ENCODE results near the gene RASGRP4.

The RASGRP4 gene

DNA sequence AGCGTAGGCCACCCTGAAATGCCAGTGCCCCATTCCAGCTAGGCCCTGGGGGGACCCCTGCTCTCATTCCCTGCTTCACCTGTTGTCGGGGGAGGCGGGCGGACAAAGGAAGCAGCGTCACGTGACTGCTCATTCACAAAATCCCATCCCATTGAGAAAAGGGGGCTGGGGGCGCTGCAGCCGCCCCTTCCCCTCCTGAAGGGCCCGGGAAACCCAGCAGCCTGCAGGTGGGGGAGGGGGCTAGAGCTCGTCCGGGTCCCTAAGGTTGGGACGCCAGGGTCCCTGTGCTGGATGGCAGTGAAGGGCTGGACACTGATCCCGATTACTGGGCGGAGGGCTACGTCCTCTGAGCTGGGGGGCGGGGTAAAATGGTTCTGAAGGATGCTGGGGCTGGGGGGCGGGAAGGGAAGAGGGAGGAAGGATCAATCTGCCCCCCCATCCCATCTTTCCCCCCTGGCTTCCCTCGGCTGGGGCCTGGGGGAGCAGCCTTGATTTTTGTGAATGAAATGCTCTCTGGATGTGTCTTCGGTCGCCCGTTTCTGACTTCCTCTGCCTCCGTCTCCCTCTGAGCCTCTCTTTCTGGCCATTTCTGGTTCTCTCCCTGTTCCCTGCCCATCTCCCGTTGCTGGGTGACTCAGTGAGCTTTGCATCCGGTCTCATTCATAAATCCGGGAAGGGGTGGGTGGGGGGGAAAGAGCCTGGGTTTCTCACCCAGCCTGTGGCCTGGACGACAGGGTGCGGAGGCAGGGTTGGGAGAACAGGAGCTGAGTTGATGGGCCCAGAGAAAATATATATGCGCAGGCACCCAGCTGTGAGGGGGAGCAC, 36.7 kb downstream of the RASGRP4 start:
- no peak for DNase-seq (ENCODE audit: low read depth in 2 of 2)

DNA sequence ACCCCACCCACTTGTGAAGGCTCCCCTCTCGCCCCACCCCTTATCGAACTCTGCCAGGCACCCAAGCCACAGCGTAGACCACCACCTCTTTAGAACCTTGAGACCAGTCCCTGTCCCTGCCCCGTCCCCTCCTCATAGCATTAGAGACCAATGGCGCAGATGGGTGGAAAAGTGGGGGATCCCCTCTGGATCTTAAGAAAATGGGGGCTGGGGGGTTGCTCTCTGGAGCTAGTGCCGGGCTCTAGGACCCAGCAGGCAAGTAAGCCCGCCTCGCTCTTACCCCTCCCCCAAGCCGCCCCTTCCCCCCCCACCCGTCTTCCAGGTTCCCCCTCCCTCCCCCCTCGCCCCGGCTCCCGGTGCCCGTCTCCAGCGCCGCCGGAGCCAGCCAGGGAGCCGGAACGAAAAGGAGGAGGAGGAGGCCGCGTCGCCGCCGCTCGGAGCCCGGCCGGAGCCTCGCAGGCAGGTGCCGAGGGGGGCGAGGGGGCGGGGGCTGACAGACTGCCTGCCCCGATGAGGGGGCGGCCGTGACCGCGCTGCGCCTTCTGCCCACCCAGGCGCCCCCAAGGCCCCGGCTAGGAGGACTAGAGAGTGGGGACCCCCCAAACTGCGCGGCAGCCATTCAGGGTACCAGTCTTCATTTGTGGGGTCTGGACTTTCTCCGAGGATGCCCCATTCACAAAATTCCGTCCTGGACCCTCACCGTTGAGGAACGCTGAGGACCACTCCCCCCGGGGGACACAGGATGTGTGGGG, 37.5 kb downstream of the RASGRP4 start, which contains the start of gene SPRED3:
Gene SPRED3 (plus strand): TSS at position 349 of the 752 bp plus-strand sequence. CDS start 1,606 bp downstream, outside the sequence.
- no peak for DNase-seq (ENCODE audit: low read depth in 2 of 2)

DNA sequence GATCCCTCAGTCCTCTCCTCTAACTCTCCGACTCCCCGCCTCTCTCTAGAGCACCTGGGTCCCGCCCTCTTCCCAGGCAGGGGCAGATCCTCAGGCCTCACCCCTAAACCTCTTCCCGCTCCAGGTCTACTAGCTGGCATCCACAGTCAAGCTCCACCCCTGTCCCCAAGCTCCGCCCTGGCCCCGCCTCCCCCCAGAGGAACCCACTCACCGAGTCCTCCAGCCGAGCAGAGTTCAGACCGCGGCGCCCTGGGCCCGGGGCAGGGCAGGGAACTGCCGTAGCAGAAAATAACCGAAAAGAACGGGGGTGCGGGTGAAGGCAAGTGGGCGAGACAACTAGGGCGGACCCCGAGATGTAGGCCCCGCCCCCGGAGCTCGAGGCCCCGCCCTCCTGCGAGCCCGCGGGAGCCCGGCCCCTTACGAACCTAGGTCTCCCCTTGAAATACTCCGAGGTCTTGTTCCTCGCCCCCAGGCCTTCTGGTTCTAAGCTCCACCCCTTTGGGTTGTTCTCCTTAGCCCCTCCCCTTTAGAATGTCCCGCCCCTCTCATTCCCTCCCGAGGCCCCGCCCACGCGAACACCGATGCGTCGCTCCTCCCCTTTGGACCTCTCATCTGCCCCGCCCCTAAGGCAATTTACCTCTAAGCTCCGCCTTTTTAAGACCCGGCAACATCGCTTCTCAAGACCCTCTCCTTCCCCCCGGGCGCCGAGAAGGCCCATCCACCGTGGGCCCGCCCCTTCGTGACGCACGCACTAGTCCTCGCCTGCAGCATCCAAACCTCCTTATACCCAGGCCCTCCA, 38.3 kb downstream of the RASGRP4 start, which contains the start of gene GGN:
Gene GGN (minus strand): TSS at position 485 of the 799 bp plus-strand sequence. CDS start 773 bp downstream, outside the sequence.
- DNase-seq (ENCODE audit: low read depth in 2 of 2) = peak; percentile 71 to 73

DNA sequence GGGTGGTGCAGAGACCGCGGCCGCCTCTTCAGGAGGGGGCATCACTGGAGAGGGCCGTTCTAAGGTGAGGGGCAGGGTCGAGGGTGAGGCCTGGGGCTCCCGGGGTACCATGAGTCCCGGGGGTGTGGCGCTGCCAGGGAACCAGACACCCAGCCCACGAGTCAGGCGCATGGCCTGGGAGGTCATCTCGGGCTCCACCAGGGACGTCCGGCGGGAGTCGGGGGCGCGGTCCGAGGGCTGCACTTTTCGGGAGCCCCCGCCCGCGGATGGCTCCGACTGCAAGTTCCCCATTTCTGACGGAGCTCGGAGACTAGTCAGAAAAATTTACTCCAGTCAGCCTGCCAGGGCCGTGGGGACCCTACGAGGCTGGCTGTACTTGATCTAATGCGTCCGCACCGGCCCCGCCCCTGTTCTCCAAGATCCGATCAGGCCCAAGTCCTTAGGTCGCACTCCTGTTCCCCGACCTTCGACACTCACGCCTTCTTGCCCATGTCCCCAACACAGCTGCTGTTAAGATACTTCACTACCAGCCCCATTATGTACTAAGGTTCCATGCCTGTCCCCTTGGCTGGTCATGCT, 39.0 kb downstream of the RASGRP4 start:
- DNase-seq (ENCODE audit: low read depth in 2 of 2) = no peak

DNA sequence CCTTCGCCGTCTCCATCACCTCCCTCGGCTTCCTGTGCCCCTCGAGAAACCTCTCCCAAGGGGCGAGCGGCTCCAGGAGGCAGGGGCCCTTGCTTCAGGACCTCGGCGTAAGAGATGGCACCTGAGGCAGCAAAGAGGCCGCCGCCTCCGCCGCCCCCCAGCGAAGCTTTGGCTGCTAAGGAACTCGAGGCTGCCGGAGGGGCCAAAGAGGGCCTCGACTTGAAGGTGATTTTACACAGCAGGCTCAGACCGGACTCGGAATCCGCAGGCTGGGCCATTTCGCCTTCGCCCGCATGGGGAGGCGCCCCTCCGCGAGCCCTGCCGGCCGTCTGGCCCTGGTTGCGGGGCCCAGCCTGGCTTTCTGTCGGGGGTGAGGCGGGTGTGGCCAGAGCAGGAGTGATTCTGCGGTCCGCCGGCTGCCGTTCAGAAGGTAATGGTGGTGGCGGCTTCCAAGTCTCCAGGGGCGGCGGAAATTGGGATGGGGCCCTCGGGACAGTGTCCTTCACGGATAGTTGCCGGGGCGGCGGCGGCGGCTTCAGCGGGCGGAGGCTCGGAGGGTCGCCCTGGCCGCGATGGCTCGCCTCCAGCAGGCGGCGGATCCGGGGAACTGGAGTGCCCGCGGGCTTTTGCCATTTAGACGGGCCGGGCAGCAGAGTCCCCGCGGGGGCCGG, 39.6 kb downstream of the RASGRP4 start:
- no peak for DNase-seq (ENCODE audit: low read depth in 2 of 2)

DNA sequence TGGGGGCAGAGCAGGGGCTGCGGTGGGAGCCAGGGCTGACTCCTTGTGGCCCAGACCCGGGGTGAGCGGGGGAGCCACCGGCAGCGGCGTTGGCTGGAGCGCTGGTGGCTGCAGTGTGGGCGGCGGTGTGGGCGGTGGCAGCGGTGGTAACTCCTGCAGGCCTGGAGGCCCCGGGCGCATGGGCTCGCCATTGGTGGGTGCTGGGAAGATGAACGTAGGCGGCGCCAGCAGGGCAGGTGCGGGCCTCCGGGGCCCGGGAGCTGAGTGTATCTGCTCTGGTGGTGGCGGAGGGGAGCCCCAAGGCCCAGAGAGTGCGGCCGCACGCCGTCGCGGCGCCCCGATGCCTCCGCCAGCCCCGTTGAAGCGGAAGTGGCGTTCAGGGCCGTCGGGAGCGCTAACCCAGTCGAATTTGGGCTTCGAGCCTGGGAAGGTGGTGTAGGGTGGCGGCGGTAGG, 40.2 kb downstream of the RASGRP4 start:
- DNase-seq (ENCODE audit: low read depth in 2 of 2) = no peak

DNA sequence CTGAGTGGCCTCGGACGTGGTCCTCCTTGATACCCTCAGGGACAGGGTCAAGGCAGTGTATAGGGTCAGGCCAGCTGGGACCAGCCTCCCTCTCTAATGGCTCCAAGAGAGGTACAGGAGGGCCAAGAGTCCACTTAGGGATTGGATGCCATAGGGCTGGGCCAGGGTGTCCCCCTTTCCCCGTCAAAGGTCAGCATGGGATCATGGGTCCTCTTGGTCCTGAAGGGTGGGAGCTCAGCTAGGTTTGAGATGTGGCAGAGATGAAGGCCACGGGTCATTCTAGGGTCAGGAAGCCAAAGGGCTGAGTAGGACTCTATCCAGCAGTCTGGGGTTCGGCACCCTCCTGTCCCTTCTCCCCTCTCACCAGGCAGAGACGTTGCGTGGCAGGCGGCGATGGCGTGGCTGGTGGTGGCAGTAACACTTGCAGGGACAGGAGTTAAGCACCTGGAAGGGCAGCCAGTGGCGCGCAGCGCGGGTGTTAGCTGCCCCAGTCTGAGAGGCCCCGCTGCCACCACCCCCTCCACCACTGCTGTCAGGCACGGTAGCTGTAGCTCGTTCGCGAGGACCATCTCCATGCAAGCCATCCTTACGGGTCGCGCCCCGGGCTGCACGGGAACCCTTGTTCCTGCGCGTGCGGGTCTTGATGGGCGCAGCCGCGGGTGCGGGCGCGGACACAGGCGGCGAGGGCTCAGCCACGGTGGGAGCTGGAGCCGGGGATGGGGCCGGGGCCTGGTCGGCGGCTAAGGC, 40.8 kb downstream of the RASGRP4 start:
- DNase-seq (ENCODE audit: low read depth in 2 of 2) = no peak

DNA sequence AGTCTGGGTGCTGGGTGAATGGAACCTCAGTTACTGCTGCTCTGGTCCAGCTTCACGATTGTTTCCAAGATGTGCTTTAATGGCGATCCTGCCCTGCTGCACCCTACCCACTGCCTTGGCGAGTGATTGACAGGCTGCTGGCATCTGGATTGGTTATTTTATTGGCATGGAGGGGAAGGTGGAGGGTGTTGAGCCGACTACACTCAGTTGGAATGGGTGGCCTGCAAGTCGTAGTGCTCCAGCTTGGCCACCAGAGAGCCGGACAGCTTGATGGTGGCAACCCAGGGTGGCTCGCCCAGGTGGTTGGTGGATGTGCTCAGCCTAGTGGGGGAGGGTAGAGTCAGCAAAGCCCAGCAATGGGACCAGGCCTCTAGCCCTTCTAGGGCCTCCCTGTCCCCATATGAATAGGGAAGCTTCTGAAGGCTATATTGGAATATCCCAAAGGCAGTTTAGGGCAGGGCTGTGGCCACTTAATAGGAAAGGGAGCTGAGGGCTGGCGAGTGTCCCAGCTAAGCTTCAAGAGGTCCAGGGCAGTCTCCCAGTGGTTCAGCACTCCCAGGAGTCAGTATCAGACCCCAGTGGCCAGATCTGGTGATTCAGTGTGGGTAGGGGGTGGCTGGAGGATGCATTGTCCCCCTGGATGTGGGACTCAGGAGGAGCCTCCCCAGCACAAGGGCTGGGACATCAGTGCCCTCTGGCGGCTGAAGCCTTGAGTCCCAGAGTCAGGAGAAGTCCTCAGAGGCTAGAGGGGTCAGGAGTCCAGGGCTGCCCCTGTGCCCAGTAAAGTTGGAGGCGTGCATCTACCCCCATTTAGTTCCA, 41.6 kb downstream of the RASGRP4 start:
- no peak for DNase-seq (ENCODE audit: low read depth in 2 of 2)

DNA sequence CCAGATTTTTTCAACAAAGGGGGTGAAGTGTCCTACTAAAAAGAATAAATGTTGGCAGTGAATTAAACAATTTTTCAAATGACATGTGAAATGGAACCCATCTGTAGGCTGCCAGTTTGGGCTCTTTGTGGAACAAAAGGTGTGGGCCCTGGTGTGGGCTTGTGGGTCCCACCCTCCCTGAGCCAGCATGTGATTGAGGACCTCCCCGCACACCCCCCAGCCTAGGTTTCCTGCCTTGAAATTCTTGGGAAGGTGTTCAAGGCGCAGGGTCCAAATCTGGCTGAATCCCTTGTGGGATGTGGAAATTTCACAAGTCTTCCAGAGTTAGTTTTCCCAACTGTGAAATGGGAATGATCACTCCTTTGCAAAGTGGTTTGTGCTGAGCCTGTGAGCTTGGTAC, 42.3 kb downstream of the RASGRP4 start:
- no peak for DNase-seq (ENCODE audit: low read depth in 2 of 2)

DNA sequence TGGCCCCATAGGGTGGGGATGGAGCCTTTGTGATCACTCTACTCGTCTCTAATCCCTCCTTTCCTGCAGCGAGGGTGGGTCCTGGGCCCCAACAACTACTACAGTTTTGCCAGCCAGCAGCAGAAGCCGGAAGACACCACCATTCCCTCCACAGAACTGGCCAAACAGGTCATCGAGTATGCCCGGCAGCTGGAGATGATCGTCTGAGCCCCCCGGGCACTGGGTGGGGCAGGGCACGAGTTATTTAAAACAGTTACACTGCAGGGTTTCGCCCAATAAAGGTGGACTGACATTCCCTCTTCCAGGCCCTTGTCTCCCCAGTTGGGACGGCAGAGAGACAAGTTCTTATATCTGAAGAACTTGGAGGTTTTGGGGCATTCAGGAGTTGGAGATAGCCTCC, 42.8 kb downstream of the RASGRP4 start:
- no peak for DNase-seq (ENCODE audit: low read depth in 2 of 2)

DNA sequence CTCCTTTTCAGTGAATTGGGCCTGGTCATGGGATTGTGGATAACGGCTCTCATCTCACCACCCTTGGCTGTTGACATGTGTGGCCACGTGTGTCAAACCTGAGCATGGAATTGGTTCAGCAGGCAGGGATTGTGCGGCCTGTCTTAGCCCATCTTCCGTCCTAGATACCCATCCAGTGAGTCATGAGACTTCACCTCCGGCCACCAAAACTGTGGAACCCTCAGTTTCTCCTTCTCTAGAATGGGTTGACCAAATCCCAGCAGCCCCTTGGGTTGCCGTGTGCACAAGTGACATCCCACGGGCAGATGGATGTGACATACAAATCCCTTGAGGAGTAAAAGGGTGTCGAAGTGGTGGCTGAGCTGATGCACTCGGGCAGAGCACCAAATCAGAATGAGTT, 44.9 kb downstream of the RASGRP4 start:
- DNase-seq (ENCODE audit: low read depth in 2 of 2) = no peak

DNA sequence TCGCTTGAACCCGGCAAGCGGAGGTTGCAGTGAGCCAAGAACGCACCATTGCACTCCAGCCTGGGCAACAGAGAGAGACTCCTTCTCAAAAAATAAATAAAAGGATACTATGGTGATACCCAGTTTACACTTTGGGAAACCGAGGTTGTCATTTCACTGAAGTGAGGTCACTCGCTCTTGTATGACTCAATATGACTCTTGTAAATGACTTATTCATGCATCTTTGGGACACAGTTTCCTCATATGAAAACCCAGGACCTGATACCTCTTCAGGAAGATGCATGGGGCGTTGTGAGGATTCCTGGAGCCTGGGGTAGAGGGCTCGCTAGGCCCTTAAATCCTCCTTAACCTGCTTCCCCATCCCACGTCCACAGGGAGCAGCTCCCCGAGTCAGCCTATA, 47.2 kb downstream of the RASGRP4 start:
- DNase-seq (ENCODE audit: low read depth in 2 of 2) = no peak

DNA sequence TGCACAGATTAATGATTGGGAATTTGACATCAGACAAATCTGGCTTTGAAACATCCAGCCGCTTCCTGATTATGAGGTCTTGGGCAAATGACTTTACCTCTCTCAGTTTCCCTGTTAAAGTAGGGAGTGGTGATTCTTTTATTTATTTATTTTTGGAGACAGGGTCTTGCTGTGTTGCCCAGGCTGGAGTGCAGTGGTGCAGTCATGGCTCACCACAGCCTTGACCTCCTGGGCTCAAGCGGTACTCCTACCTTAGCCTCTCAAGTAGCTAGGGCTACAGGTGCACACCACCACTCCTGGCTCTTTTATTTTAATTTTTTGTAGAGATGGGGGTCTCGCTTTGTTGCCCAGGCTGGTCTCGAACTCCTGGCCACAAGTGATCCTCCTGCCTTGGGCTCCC, 49.0 kb downstream of the RASGRP4 start:
- DNase-seq (ENCODE audit: low read depth in 2 of 2) = no peak

DNA sequence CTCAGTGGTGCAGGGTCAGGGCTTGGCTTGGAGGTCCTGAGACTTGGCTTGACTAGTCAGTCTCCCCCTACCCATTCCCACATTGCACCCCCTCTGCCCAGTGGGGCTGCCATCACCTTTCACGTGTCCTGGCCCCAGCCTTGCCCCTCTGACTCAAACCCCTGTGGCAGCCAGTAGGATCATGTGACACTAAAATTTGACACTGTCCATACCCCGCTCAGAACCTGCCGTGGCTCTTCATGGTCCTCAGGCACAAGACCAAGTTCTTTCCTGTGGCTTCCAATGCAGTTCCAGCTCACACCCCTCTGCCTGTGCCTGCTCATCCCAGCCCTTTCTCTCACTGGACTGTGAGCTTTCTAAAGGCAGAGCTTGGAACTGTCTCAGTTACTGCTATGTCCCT, 49.4 kb downstream of the RASGRP4 start:
- no peak for DNase-seq (ENCODE audit: low read depth in 2 of 2)

DNA sequence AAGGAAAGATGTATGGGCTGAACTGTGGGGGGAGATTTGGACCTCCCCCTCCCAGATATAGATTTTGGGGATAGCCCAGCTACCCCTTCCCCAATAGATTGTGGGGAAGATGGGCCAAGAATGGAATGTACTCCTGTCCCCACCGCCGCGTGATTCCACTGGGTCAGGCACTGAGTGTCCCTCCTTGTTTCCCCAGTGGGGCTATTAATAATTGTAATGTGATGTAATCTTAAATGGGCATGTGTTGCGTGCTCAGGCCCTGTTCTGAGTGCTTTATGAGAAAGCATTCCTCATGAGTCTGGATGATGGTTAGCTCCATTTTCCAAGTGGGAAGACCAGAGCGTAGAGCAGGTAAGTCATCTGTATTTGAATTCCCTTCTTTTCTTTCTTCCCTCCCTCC, 50.3 kb downstream of the RASGRP4 start:
- DNase-seq (ENCODE audit: low read depth in 2 of 2) = no peak

DNA sequence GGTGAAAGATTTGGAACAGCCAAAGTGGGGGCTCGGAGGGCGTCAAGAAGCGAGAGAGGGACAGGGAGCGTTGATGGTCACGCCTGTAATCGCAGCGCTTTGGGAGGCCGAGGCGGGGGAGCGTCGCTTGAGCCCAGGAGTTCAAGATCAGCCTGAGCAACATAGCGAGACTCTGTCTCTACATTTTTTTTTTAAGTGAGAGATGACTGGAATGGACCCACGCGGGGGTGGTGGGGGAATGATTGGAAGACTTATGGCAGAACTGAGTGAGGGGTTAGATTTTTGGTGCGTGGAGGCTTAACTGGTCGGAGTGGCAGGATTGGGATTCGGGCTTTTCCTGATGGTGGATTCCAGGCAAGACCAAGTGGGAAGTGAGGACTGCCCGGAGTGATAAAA, 50.9 kb downstream of the RASGRP4 start:
- no peak for DNase-seq (ENCODE audit: low read depth in 2 of 2)

DNA sequence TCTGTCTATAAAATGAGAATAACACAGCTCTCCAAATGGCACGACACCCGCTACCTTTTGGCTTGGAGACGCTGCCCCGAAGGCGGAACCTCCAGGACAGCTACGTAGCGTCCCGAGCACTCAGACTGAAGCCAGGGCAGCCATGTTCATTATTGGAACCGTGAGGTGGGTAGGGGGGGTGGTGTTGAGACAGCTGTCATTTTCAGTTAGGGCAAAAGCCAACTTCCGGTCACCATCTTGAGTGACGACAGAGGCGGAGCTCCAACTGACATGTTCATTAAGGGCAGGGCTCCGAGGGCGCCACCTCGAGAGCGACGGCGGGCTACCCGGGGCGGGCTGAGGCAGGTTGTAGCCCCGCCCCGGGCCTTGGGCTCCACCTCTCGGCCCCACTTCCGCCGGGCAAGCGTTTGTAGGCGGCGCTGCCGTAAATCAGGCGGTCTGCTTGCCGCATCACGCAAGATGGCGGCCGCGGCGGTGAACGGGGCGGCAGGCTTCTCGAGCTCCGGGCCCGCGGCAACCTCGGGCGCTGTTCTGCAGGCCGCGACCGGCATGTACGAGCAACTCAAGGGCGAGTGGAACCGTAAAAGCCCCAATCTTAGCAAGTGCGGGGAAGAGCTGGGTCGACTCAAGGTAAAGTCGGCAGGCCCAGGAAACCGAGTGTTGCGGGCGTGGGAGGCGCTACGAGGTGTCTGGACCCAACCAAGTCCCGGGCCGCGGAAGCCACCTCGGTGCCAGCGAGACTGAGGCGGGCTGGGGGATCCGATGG, 51.5 kb downstream of the RASGRP4 start, which contains the start of gene PSMD8:
Gene PSMD8 (plus strand): TSS at position 240 of the 766 bp plus-strand sequence. CDS start 31 bp downstream, at position 271.
- DNase-seq (ENCODE audit: low read depth in 2 of 2) = peak; percentile 95 to 96

DNA sequence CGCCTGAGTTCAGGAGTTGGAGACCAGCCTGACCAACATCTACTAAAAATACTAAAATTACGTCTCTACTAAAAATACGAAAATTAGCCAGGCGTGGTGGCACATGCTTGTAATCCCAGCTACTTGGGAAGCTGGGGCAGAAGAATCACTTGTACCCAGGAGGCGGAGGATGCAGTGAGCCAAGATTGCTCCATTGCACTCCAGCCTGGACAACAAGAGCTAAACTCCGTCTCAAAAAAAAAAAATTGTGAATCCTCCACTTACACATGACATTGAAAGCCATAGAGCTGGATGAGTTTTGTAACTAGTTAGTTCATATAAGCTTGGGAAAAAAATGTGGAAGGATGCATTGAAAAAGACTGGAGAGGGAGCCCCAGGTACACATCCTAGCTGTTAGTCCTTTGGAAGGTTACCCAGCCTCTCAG, 52.1 kb downstream of the RASGRP4 start:
- no peak for DNase-seq (ENCODE audit: low read depth in 2 of 2)

All from stimulated activated CD4-positive, alpha-beta T cell treated with anti-CD3 and anti-CD28 coated beads, Interleukin-1b, Interleukin-23, amount 100 ng/mL, for 4 hours (primary cell).